B cell (primary cell): ENCODE data around the gene NKX1-2.
A peak's percentile ranks its signal among the peaks of the same experiment; 100 is the strongest.

Experiments used
- CTCF ChIP-seq: fragments of 200-600 bp; IDR thresholded peaks from one replicate; pipeline ENCODE4 v1.8.0; 2022; ENCODE audit warnings: antibody characterized with exemption, mild to moderate bottlenecking
- EZH2 ChIP-seq: IDR thresholded peaks from 2 replicates; pipeline ENCODE4 v1.6.1; 2012; ENCODE audit warnings: borderline replicate concordance, low read depth, mild to moderate bottlenecking, moderate library complexity, low read length; ENCODE audit not compliant: insufficient read depth, poor library complexity, severe bottlenecking

DNA sequence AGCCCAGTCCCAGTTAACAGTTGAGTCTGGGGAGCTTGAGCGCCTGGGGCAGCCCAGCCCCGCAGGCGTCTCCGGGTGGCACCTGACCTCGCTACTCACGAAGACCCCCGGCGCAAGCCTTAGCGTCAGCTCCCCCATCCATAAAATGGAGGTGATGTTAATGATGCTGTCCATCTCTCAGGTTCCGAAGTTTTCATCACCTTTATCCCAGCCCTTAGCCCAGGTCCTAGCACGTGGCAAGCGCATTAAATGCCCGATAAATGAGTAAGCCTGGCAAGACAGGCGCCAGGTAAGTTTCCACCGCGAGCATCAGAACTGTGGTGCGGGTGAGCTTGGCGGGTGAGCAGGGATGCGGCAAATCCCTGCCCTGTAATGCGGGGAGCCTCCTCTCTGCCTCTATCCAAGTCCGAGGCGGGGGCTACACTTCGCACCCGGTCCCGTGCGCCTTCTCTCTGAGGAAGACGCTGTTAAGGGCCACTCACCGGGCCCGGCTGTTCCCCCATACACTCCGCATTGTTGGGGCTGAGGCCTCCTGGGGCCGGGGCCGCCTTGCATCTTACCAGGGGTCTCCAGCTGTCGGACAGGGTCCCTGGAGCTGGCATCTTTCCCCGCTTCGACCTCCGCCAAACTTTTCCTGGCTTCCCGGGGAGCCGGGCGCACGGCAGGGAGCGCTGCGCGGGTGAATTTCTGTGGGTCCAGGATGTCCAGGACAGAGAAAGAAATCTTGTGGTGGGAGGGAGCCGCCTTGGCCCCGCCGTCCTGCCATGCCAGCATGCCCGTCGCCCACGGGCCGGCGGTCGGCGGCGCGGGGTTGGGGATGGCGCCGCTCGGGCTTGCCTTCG, 444 bp downstream of the NKX1-2 start:
- no peak for TF ChIP-seq CTCF
- peak; percentile 38 for TF ChIP-seq EZH2
